HG02973 (cell line): ENCODE results near the gene DBN1.

Experiments
- ATAC-seq: cut with Tn5 transposase; IDR thresholded peaks from one replicate; pipeline ENCODE4 v1.9.1; 2021; ENCODE audit warnings: moderate library complexity; ENCODE audit not compliant: unreplicated experiment

DBN1 gene

DNA sequence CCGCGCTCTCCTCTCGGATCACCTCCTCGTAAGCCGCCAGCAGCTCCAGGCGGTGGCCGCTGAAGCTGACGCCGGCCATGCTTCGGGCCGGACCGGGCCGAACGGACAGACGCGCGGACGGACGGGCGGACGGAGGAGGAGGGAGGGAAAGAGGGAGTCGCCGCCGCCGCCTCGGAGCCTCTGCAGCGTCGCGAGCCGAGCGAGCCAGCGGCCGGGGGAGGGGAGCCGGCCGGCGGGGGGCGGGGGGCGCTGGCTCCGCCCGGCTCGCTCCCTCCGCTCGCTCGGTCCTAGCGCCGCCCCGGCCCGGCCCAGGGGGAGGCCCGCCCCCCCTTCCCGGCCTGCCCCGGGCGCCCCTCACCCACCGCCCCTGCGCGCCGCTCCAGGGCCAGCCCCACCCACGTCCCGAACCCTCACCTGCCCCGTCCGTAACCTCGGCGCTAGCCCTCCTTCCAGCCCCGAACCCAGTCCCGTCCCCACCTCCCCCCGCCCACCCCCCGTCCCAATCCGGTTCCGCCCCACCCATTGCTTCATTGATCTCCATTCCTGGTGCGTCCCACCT lies at the start of gene DBN1:
DBN1 (minus strand) TSS at position 192 of the 559 bp plus-strand sequence; CDS start at position 79, 113 bp downstream.
- peak; percentile 33 for ATAC-seq

- no peak for ATAC-seq
Observed at GRCh38 chr5:177520916-177521513, 47.6 kb upstream of the DBN1 start.

- ATAC-seq, result no peak
Observed at GRCh38 chr5:177520271-177520670, 46.8 kb upstream of the DBN1 start.

DNA sequence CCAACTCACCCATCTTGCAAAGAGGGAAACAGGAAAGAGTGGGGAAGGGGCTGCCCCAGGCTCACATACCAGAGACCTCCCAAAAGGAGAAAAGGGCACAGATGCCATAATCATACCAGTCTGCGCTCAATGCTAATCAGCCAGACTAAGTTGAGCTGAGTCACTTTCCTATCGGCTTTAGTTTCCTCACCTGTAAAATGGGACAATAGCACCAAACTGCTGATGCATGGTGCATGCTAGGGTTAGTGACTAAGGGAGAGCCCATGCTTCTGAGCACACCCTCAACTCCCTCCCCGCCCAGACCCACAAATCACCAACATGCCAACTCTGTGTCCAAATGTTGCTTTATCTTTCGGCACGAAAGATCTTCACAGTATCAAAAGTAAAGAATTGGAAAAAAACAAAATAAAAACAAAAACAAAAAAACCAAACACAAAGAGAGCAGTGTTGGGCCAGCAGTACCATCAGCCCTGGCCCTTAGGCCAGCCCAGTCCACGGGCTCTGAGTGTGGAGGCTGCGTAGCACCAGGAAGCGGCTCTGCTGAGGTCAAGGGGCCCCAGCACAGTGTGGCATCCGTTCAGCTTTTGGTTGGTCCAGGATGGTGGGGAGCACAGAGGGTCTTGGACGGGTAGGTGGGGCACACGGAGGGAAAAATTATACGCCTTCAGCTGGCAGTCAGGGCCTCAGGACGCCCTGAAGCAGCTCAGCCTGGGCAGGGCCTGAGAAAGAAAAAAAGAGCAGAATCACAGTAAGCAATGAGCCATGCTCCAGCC lies 46.2 kb upstream of the DBN1 start:
- no peak for ATAC-seq

- peak; percentile 57 for ATAC-seq
Observed at GRCh38 chr5:177516601-177517568, 43.5 kb upstream of the DBN1 start, which contains the start of gene DDX41. Gene DDX41 (minus strand): TSS chr5:177516961. CDS start chr5:177516945, 16 bp downstream.

DNA sequence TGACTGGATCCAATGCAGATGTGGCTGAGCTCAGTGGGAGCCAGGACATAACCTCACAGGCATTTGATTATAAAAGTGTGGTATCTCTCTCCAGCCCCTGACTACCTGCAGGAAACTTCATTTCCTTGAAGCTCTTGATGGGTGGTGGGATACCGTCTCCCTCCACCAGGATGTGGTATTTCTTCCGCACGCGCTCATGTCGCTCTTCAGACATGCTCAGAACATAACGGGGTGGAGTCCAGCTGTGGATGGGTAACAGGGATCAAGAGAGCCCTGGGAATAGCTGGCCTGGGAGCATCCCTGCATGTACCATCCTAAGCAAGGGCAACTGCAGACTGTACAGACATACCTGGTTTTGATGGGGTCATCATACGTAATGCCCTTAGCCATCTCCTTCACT lies 42.1 kb upstream of the DBN1 start:
- no peak for ATAC-seq

GRCh38 chr5:177514541-177514940 lies 41.1 kb upstream of the DBN1 start:
- no peak for ATAC-seq

DNA sequence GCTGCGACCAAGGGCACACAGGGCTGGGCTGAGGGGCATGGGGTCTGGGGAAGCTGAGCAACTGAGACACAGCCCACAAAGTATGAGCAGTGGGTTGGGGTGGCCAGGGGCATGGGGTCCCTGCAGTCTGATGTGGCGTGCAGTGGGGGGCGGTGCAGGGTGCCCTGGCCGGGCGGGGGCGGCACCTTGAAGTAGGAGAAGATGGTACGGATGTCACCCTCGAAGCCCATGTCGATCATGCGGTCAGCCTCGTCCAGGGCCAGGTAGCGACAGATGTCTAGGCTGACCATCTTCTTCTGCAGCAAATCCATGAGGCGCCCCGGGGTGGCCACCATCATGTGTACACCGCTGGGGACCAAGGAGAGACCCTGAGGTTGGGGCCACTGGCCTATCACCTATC lies 40.1 kb upstream of the DBN1 start:
- ATAC-seq, result no peak

GRCh38 chr5:177512736-177513380 lies 39.4 kb upstream of the DBN1 start:
- no peak for ATAC-seq

DNA sequence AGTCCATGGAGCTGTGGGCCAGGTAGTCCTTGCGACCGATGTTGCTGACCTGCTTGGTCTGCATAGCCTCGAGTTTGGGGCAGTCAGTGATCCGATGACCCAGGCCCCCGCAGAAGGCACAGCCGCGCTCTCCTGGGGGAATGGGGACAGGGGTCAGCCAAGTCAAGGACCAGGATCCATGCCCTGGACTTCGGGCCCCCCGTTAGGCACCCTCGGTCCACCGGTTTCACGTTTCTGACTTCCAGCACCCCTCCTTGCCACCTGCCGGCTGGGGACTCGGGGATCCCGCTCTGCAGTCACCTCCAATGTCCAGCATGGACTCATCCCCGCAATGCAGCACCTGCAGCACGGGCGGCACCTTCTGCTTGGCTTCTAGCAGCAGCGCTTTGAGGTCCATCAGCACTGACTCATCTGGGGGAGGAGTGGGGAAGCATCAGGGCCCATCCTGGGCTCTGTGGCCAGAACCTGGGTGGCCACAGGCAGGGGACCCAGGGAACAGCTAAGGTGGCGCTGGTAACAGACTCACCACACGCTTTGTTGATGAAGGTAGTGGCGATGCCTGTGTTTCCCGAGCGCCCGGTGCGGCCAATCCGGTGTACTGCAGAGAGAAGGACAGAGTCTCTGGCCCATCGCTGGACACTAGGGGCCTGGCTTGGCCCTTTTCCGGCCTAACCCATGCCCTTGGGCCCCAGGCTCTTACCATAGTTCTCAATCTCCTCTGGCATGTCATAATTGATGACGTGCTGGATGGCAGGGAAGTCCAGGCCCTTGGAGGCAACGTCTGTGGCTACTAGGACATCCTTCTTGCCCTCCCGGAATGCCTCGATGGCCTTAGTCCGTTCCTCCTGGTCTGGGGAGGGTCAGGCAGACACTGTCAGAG lies 38.6 kb upstream of the DBN1 start:
- no peak for ATAC-seq

DNA sequence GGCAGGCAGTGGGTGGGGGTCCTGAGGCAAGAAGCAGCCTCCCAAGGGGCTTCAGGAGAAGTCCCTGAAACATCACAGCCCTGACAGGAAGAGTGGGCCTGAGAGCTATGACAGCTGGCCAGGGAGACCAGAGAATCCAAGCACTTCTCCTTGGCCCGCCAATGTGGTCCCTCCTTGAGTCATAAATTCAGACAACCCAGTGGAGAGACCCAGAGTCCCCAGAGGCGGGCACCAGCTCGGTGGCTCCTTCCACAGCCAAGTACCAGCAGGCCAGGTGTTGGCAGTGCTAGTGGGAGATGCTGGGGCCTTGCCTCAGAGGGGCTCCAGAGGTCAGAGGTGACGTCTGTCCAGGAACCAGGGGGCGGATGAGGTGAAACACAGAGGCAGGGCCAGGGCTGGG lies 37.7 kb upstream of the DBN1 start:
- ATAC-seq, result no peak

- no peak for ATAC-seq
Observed at GRCh38 chr5:177510567-177511053, 37.2 kb upstream of the DBN1 start.

- ATAC-seq, result no peak
Observed at GRCh38 chr5:177509991-177510566, 36.6 kb upstream of the DBN1 start.

- ATAC-seq, result no peak
Observed at GRCh38 chr5:177509381-177509951, 36.0 kb upstream of the DBN1 start, which contains the start of gene DOK3. Gene DOK3 (minus strand): TSS chr5:177509826. CDS start chr5:177509540, 286 bp downstream.

DNA sequence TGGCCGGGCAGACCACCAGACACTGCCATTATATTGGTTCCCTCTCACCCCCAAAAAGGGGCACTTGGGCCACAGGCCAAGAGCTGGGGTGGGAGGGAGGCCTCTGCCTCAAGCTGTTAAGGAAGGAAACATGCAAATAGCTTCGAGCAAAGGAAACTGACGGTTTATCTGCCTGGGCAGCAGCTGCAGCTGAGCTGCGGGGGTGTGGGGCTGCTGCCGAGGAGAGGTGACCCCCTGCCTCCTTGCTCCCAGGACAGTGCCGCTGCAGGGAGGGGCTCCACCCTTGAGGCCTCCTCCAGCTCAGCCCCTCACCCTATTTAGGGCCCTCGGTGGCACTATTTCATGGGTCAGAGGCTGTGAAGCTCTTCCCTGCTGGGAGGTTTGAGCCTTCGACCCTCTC lies 35.4 kb upstream of the DBN1 start:
- ATAC-seq, result no peak

DNA sequence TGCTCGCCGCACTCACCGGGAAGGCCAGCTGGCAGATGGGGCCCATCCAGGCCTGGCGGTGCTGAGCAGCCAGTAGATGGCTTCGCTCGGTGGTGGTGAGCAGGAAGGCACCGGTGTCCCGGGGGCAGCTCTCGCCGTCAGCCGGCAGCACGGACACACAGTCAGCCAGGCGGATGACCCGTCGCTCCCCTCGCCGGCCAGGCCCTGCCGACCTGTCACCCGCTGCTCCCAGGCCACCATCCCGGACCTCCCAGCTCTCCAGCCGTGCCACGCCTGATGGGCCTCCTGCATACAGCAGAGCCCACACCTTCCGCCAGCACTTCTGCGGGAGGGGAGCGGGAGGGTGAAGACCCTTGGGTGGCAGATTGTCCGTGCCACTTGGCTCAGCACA lies 34.8 kb upstream of the DBN1 start:
- no peak for ATAC-seq

DNA sequence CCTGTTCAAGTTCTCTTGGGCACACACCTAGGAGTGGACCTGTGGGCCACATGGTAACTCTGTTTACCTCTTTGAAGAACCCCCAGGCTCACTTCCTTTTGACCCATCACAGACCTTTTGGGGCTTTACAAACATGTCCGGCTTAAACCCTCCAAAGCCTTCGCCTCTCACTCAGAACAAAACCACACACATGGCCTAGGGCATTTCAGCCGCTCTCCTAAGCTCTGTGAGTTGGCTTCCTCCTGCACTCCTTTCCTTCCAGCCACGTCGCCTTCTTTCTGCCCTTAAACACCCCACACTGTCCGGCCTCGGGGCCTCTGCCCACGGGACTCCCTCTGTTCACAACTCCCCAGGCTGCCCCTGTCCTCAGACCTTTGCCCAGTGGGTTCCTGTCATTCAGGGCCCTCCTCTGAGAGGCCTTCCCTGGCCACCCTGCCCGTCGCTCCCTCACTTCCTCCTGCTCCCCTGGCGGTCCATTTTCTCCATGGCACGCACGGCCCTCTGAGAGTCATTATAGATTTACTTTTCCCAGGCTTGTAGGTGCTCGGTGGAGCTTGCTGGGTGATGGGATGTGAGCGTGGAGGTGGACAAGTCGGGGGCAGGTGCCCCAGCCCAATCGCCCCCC lies 34.3 kb upstream of the DBN1 start:
- ATAC-seq, result no peak

GRCh38 chr5:177507165-177507564 lies 33.7 kb upstream of the DBN1 start:
- no peak for ATAC-seq
